ENCODE results near the gene PPP1R2C. TPM values are rescaled to one million over a fixed set of nuclear protein-coding genes. Genes with fewer than 3 reads are reported as not detected.

PPP1R2C gene
- polyA plus RNA-seq, 1 donor (not counting 4 experiments of a cell fraction or from before 2014, with no cell fraction given): not detected

GRCh38 chrX:42738552-42738951, 39.4 kb downstream of the PPP1R2C start:
- H3K9ac ChIP-seq (ENCODE audit: control insufficient read depth, extremely low read depth, insufficient read depth, low read length): no peak overlapping the region
- FAIRE-seq: no peak
- H3K4me1 ChIP-seq (ENCODE audit: control insufficient read depth, extremely low read depth, insufficient read depth, low read length): no peaks in the 10 kb centered on the region
- H3K79me2 ChIP-seq (ENCODE audit: control insufficient read depth, insufficient read depth, low read length): no peaks in the 10 kb centered on the region
- no peaks in the 10 kb centered on the region for H4K20me1 ChIP-seq (ENCODE audit: control insufficient read depth, extremely low read depth, insufficient read depth, low read length)
- no peak overlapping the region for H3K4me3 ChIP-seq (ENCODE audit: control insufficient read depth in 2 of 3, extremely low read depth in 1 of 3, insufficient read depth in 2 of 3, low read depth in 1 of 3, low read length in 3 of 3)
- H3K27me3 ChIP-seq (ENCODE audit: control insufficient read depth, extremely low read depth, insufficient read depth, low read length): no peaks in the 10 kb centered on the region
- TF ChIP-seq CTCF (optimal IDR thresholded peaks at IDR 0.05 in 1 of 3, IDR thresholded peaks at IDR 0.05 in 1 of 3, conservative IDR thresholded peaks at IDR 0.05 in 1 of 3; ENCODE audit: extremely low read depth in 1 of 3, insufficient read depth in 2 of 3, low read length in 3 of 3) (no peak), EZH2 (IDR thresholded peaks at IDR 0.05; ENCODE audit: low read length) (no peak)
- no peaks in the 10 kb centered on the region for H3K36me3 ChIP-seq (ENCODE audit: control insufficient read depth in 2 of 2, extremely low read depth in 1 of 2, insufficient read depth in 2 of 2, low read length in 2 of 2)
- no peak overlapping the region for H2AFZ ChIP-seq (ENCODE audit: control insufficient read depth, low read length)
- dilution Hi-C loops (cut with MboI; ENCODE audit: extremely low pct_ligation_motif_present, low sequenced_read_pairs): no loop called here
- no peaks in the 10 kb centered on the region for H3K9me3 ChIP-seq (ENCODE audit: control insufficient read depth, low read depth, low read length)
- H3K27ac ChIP-seq (ENCODE audit: control insufficient read depth, insufficient read depth, low read length): no peak overlapping the region
- DNase-seq (ENCODE audit: low read depth, low spot score): no peak
- H3K9me1 ChIP-seq (ENCODE audit: control insufficient read depth, extremely low read depth, insufficient read depth, low read length): no peaks in the 10 kb centered on the region
- H3K4me2 ChIP-seq (ENCODE audit: control insufficient read depth, extremely low read depth, insufficient read depth, low read depth, low read length): no peak overlapping the region

- dilution Hi-C loops (cut with MboI; ENCODE audit: extremely low pct_ligation_motif_present, low sequenced_read_pairs): no loop called here
- H2AFZ ChIP-seq (ENCODE audit: control insufficient read depth, low read length): no peak overlapping the region
- H3K36me3 ChIP-seq (ENCODE audit: control insufficient read depth in 2 of 2, extremely low read depth in 1 of 2, insufficient read depth in 2 of 2, low read length in 2 of 2): no peaks in the 10 kb centered on the region
- H3K4me2 ChIP-seq (ENCODE audit: control insufficient read depth, extremely low read depth, insufficient read depth, low read depth, low read length): no peak overlapping the region
- FAIRE-seq (no peak), DNase-seq (ENCODE audit: low read depth, low spot score) (no peak)
- H4K20me1 ChIP-seq (ENCODE audit: control insufficient read depth, extremely low read depth, insufficient read depth, low read length): no peaks in the 10 kb centered on the region
- H3K9ac ChIP-seq (ENCODE audit: control insufficient read depth, extremely low read depth, insufficient read depth, low read length): no peak overlapping the region
- no peaks in the 10 kb centered on the region for H3K4me1 ChIP-seq (ENCODE audit: control insufficient read depth, extremely low read depth, insufficient read depth, low read length)
- H3K9me3 ChIP-seq (ENCODE audit: control insufficient read depth, low read depth, low read length): no peaks in the 10 kb centered on the region
- TF ChIP-seq CTCF (optimal IDR thresholded peaks at IDR 0.05 in 1 of 3, IDR thresholded peaks at IDR 0.05 in 1 of 3, conservative IDR thresholded peaks at IDR 0.05 in 1 of 3; ENCODE audit: extremely low read depth in 1 of 3, insufficient read depth in 2 of 3, low read length in 3 of 3) (no peak), EZH2 (IDR thresholded peaks at IDR 0.05; ENCODE audit: low read length) (no peak)
- no peaks in the 10 kb centered on the region for H3K9me1 ChIP-seq (ENCODE audit: control insufficient read depth, extremely low read depth, insufficient read depth, low read length)
- no peak overlapping the region for H3K27ac ChIP-seq (ENCODE audit: control insufficient read depth, insufficient read depth, low read length)
- H3K27me3 ChIP-seq (ENCODE audit: control insufficient read depth, extremely low read depth, insufficient read depth, low read length): no peaks in the 10 kb centered on the region
- no peak overlapping the region for H3K4me3 ChIP-seq (ENCODE audit: control insufficient read depth in 2 of 3, extremely low read depth in 1 of 3, insufficient read depth in 2 of 3, low read depth in 1 of 3, low read length in 3 of 3)
- H3K79me2 ChIP-seq (ENCODE audit: control insufficient read depth, insufficient read depth, low read length): no peaks in the 10 kb centered on the region
Measured at GRCh38 chrX:42735250-42735649, 42.7 kb downstream of the PPP1R2C start.

All from keratinocyte (primary cell).